ENCODE data around the gene CAMK1D.

The CAMK1D gene

GRCh38 chr10:12638103-12638502 is 288.8 kb downstream of the CAMK1D start:
- Histone ChIP-seq H3K4me2 (ENCODE audit: insufficient read depth, low read length) (peak overlapping the region; percentile 39; the same call in 1 of the 2 replicates), H3K9ac (ENCODE audit: low read depth, low read length) (peak overlapping the region; percentile 35), H3K4me1 (ENCODE audit: insufficient read depth, low read length) (peaks cover 28% of the 10 kb centered on the region), H2AFZ (ENCODE audit: low read depth, low read length) (peak overlapping the region; percentile 68; the same call in 1 of the 2 replicates), H3K27ac (ENCODE audit: low read length) (peak overlapping the region; percentile 75), H3K4me3 (ENCODE audit: low read depth in 1 of 2, low read length in 2 of 2) (no peak overlapping the region), H4K20me1 (ENCODE audit: insufficient read depth, low read length) (no peaks in the 10 kb centered on the region), H3K79me2 (ENCODE audit: insufficient read depth, low read length) (no peaks in the 10 kb centered on the region), H3K27me3 (ENCODE audit: insufficient read depth, low read length, poor library complexity) (no peaks in the 10 kb centered on the region), H3K9me3 (ENCODE audit: insufficient read depth, low read length, severe bottlenecking) (no peaks in the 10 kb centered on the region), H3K36me3 (ENCODE audit: insufficient read depth, low read length) (no peaks in the 10 kb centered on the region)
- DNase-seq (peak; percentile 90), ATAC-seq (ENCODE audit: insufficient read depth, low read depth) (peak; percentile 99)
- TF ChIP-seq EZH2 (IDR thresholded peaks at IDR 0.05; ENCODE audit: borderline replicate concordance, low read depth, low read length, severe bottlenecking), result no peak
- no peak for TF ChIP-seq CTCF (IDR thresholded peaks at IDR 0.05; ENCODE audit: borderline replicate concordance, extremely low read depth, low read length, poor library complexity, severe bottlenecking)

- ATAC-seq (ENCODE audit: insufficient read depth, low read depth), result no peak
- TF ChIP-seq CTCF (IDR thresholded peaks at IDR 0.05; ENCODE audit: borderline replicate concordance, extremely low read depth, low read length, poor library complexity, severe bottlenecking), result no peak
- no peak for TF ChIP-seq EZH2 (IDR thresholded peaks at IDR 0.05; ENCODE audit: borderline replicate concordance, low read depth, low read length, severe bottlenecking)
- Histone ChIP-seq H3K4me1 (ENCODE audit: insufficient read depth, low read length) (peaks cover 28% of the 10 kb centered on the region), H3K27me3 (ENCODE audit: insufficient read depth, low read length, poor library complexity) (no peaks in the 10 kb centered on the region), H2AFZ (ENCODE audit: low read depth, low read length) (no peak overlapping the region), H3K36me3 (ENCODE audit: insufficient read depth, low read length) (no peaks in the 10 kb centered on the region), H3K4me3 (ENCODE audit: low read depth in 1 of 2, low read length in 2 of 2) (no peak overlapping the region), H4K20me1 (ENCODE audit: insufficient read depth, low read length) (no peaks in the 10 kb centered on the region), H3K9ac (ENCODE audit: low read depth, low read length) (no peak overlapping the region), H3K79me2 (ENCODE audit: insufficient read depth, low read length) (no peaks in the 10 kb centered on the region), H3K27ac (ENCODE audit: low read length) (peak overlapping the region; percentile 46), H3K9me3 (ENCODE audit: insufficient read depth, low read length, severe bottlenecking) (no peaks in the 10 kb centered on the region), H3K4me2 (ENCODE audit: insufficient read depth, low read length) (no peak overlapping the region)
- DNase-seq, result no peak
Measured at GRCh38 chr10:12638781-12639180, 289.4 kb downstream of the CAMK1D start.

- ATAC-seq (ENCODE audit: insufficient read depth, low read depth) (no peak), DNase-seq (no peak)
- no peak overlapping the region for H2AFZ ChIP-seq (ENCODE audit: low read depth, low read length)
- H3K4me2 ChIP-seq (ENCODE audit: insufficient read depth, low read length), result no peak overlapping the region
- no peak overlapping the region for H3K9ac ChIP-seq (ENCODE audit: low read depth, low read length)
- H3K4me3 ChIP-seq (ENCODE audit: low read depth in 1 of 2, low read length in 2 of 2), result no peak overlapping the region
- H3K36me3 ChIP-seq (ENCODE audit: insufficient read depth, low read length), result no peaks in the 10 kb centered on the region
- H3K27ac ChIP-seq (ENCODE audit: low read length), result no peak overlapping the region
- H3K9me3 ChIP-seq (ENCODE audit: insufficient read depth, low read length, severe bottlenecking), result no peaks in the 10 kb centered on the region
- H3K27me3 ChIP-seq (ENCODE audit: insufficient read depth, low read length, poor library complexity), result no peaks in the 10 kb centered on the region
- H3K79me2 ChIP-seq (ENCODE audit: insufficient read depth, low read length), result no peaks in the 10 kb centered on the region
- no peak for TF ChIP-seq CTCF (IDR thresholded peaks at IDR 0.05; ENCODE audit: borderline replicate concordance, extremely low read depth, low read length, poor library complexity, severe bottlenecking)
- no peak for TF ChIP-seq EZH2 (IDR thresholded peaks at IDR 0.05; ENCODE audit: borderline replicate concordance, low read depth, low read length, severe bottlenecking)
- H3K4me1 ChIP-seq (ENCODE audit: insufficient read depth, low read length), result peaks cover 28% of the 10 kb centered on the region
- H4K20me1 ChIP-seq (ENCODE audit: insufficient read depth, low read length), result no peaks in the 10 kb centered on the region
Measured at GRCh38 chr10:12639996-12640944, 290.9 kb downstream of the CAMK1D start.

All from DND-41 (cell line).